ENCODE results near the gene BMPR1B. TPM values are rescaled to one million over a fixed set of nuclear protein-coding genes. Genes with fewer than 3 reads are reported as not detected.

BMPR1B gene
- total RNA-seq, 2 donors from 2014 or later: 12.9 to 19.5 TPM

GRCh38 chr4:94920369-94920768, 162.6 kb downstream of the BMPR1B start:
- H3K4me1 ChIP-seq (ENCODE audit: control insufficient read depth in 1 of 2, low read depth in 2 of 2): peaks cover 0 to 7% of the 10 kb centered on the region in 2 donors
- ATAC-seq (ENCODE audit: insufficient number of reproducible peaks, low FRiP score, low read depth): no peak
- H3K27me3 ChIP-seq (replicated peaks; ENCODE audit: insufficient read depth): no peaks in the 10 kb centered on the region
- H3K27ac ChIP-seq: no peak overlapping the region
- no peak overlapping the region for H3K4me3 ChIP-seq
- peaks cover 11% of the 10 kb centered on the region for H3K9me3 ChIP-seq
- TF ChIP-seq, protein P1, sequence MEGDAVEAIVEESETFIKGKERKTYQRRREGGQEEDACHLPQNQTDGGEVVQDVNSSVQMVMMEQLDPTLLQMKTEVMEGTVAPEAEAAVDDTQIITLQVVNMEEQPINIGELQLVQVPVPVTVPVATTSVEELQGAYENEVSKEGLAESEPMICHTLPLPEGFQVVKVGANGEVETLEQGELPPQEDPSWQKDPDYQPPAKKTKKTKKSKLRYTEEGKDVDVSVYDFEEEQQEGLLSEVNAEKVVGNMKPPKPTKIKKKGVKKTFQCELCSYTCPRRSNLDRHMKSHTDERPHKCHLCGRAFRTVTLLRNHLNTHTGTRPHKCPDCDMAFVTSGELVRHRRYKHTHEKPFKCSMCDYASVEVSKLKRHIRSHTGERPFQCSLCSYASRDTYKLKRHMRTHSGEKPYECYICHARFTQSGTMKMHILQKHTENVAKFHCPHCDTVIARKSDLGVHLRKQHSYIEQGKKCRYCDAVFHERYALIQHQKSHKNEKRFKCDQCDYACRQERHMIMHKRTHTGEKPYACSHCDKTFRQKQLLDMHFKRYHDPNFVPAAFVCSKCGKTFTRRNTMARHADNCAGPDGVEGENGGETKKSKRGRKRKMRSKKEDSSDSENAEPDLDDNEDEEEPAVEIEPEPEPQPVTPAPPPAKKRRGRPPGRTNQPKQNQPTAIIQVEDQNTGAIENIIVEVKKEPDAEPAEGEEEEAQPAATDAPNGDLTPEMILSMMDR (IDR thresholded peaks at IDR 0.05): no peak
- no peak for DNase-seq (ENCODE audit: low spot score)
- no peaks in the 10 kb centered on the region for H3K36me3 ChIP-seq

GRCh38 chr4:94924566-94924965, 166.8 kb downstream of the BMPR1B start:
- Histone ChIP-seq H3K36me3 (no peaks in the 10 kb centered on the region), H3K27ac (no peak overlapping the region), H3K4me3 (no peak overlapping the region), H3K4me1 (ENCODE audit: control insufficient read depth in 1 of 2, low read depth in 2 of 2) (peaks cover 16 to 24% of the 10 kb centered on the region in 2 donors), H3K27me3 (replicated peaks; ENCODE audit: insufficient read depth) (no peaks in the 10 kb centered on the region), H3K9me3 (no peaks in the 10 kb centered on the region)
- no peak for ATAC-seq (ENCODE audit: insufficient number of reproducible peaks, low FRiP score, low read depth)
- no peak for DNase-seq (ENCODE audit: low spot score)
- TF ChIP-seq, protein P1 (IDR thresholded peaks at IDR 0.05): no peak

DNA sequence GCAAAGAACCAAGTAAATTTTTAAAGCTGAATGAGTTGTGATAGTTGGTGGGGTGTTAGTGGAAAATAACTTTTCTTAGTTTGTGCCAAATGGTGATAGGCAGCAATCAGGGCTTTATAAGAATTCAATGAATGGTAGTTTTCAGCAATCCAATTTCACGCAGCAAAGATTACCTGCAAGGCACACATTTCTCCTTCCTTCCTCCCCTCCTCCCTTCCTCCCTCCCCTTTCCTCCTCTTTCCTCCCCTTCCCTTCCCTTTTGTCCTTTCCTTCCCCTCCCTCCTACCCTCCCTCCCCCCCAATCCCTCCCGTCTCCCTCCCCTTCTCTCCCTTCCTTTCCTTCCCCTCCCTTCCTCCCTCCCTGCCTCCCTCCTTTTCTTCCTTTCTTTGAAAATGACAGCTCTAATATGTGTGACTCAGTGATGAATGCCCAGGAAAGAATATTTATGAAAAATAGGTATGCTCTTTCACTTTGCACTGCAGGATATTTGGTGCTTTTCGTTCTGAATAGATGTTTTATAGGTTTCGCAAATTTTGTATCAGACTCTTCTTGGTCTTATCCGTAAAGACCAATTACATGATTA, 168.1 kb downstream of the BMPR1B start:
- TF ChIP-seq, protein P1 (IDR thresholded peaks at IDR 0.05): no peak
- Histone ChIP-seq H3K27ac (no peak overlapping the region), H3K4me3 (no peak overlapping the region), H3K27me3 (replicated peaks; ENCODE audit: insufficient read depth) (no peaks in the 10 kb centered on the region), H3K4me1 (ENCODE audit: control insufficient read depth in 1 of 2, low read depth in 2 of 2) (peaks cover 16 to 18% of the 10 kb centered on the region in 2 donors), H3K36me3 (no peaks in the 10 kb centered on the region), H3K9me3 (no peaks in the 10 kb centered on the region)
- DNase-seq (ENCODE audit: low spot score): no peak
- ATAC-seq (ENCODE audit: insufficient number of reproducible peaks, low FRiP score, low read depth): no peak

GRCh38 chr4:94926936-94927335, 169.2 kb downstream of the BMPR1B start:
- no peak overlapping the region for H3K27ac ChIP-seq
- TF ChIP-seq, protein P1 (IDR thresholded peaks at IDR 0.05): no peak
- ATAC-seq (ENCODE audit: insufficient number of reproducible peaks, low FRiP score, low read depth): no peak
- DNase-seq (ENCODE audit: low spot score): no peak
- H3K4me3 ChIP-seq: no peak overlapping the region
- H3K36me3 ChIP-seq: no peaks in the 10 kb centered on the region
- H3K9me3 ChIP-seq: no peaks in the 10 kb centered on the region
- peaks cover 16 to 17% of the 10 kb centered on the region in 2 donors for H3K4me1 ChIP-seq (ENCODE audit: control insufficient read depth in 1 of 2, low read depth in 2 of 2)
- H3K27me3 ChIP-seq (replicated peaks; ENCODE audit: insufficient read depth): no peaks in the 10 kb centered on the region

- ATAC-seq (ENCODE audit: insufficient number of reproducible peaks, low FRiP score, low read depth) (no peak), DNase-seq (ENCODE audit: low spot score) (no peak)
- H3K27me3 ChIP-seq (replicated peaks; ENCODE audit: insufficient read depth): no peaks in the 10 kb centered on the region
- H3K27ac ChIP-seq: no peak overlapping the region
- H3K4me3 ChIP-seq: no peak overlapping the region
- TF ChIP-seq, protein P1 (IDR thresholded peaks at IDR 0.05): no peak
- peaks cover 16 to 17% of the 10 kb centered on the region in 2 donors for H3K4me1 ChIP-seq (ENCODE audit: control insufficient read depth in 1 of 2, low read depth in 2 of 2)
- H3K36me3 ChIP-seq: no peaks in the 10 kb centered on the region
- no peaks in the 10 kb centered on the region for H3K9me3 ChIP-seq
Measured at GRCh38 chr4:94927696-94928095, 169.9 kb downstream of the BMPR1B start.
